GM21526 (cell line): ENCODE measurements around the gene HDAC4.

Source experiments
- ATAC-seq: cut with Tn5 transposase; IDR thresholded peaks from one replicate; pipeline ENCODE4 v1.9.1; 2021; ENCODE audit warnings: moderate library complexity; ENCODE audit not compliant: unreplicated experiment, low FRiP score

HDAC4 gene

GRCh38 chr2:239300242-239300641 is 100.6 kb downstream of the HDAC4 start:
- no peak for ATAC-seq

- ATAC-seq: no peak
Measured at GRCh38 chr2:239299218-239299939, 101.4 kb downstream of the HDAC4 start.

GRCh38 chr2:239298116-239298804 is 102.6 kb downstream of the HDAC4 start:
- ATAC-seq: no peak

- no peak for ATAC-seq
Measured at GRCh38 chr2:239297142-239298004, 103.4 kb downstream of the HDAC4 start.

- no peak for ATAC-seq
Measured at GRCh38 chr2:239296020-239296932, 104.5 kb downstream of the HDAC4 start.

- ATAC-seq: no peak
Measured at GRCh38 chr2:239295377-239296019, 105.3 kb downstream of the HDAC4 start.

GRCh38 chr2:239294571-239295054 is 106.2 kb downstream of the HDAC4 start:
- ATAC-seq: no peak

GRCh38 chr2:239293775-239294430 is 106.9 kb downstream of the HDAC4 start:
- no peak for ATAC-seq

- ATAC-seq: no peak
Measured at GRCh38 chr2:239292959-239293774, 107.7 kb downstream of the HDAC4 start.

GRCh38 chr2:239292531-239292930 is 108.3 kb downstream of the HDAC4 start:
- ATAC-seq: no peak

- ATAC-seq: no peak
Measured at GRCh38 chr2:239291475-239292350, 109.1 kb downstream of the HDAC4 start.

- no peak for ATAC-seq
Measured at GRCh38 chr2:239290618-239291474, 110.0 kb downstream of the HDAC4 start.

- peak; percentile 4 for ATAC-seq
Measured at GRCh38 chr2:239289545-239289944, 111.3 kb downstream of the HDAC4 start.

- peak; percentile 69 for ATAC-seq
Measured at GRCh38 chr2:239288951-239289511, 111.8 kb downstream of the HDAC4 start.

GRCh38 chr2:239288237-239288636 is 112.6 kb downstream of the HDAC4 start:
- ATAC-seq: no peak

- ATAC-seq: no peak
Measured at GRCh38 chr2:239287461-239287860, 113.4 kb downstream of the HDAC4 start.
